Transverse colon (tissue), 4 donors: ENCODE data around the gene ZNF100. TPM values are rescaled to one million over a fixed set of nuclear protein-coding genes. Genes with fewer than 3 reads are reported as not detected.
"Not testable (repeated sequence)": the region's sequence is repeated elsewhere in the genome, so short reads cannot be mapped to it uniquely, and the experiment has no call there.

Source experiments
- DNase-seq: peaks from one replicate; pipeline ENCODE4 v3.0.0-alpha.2; 2019
- H3K27ac ChIP-seq, 4 donors: fragments of 200-600 bp; sonication (generic); 2 replicates each; pipeline ENCODE4 v1.5.1; 2016 to 2018; ENCODE audit warnings: inconsistent platforms in 4 of 4
- H3K27me3 ChIP-seq: fragments of 200-600 bp; sonication (generic); 2 replicates; pipeline ENCODE4 v1.5.1; 2017; ENCODE audit warnings: inconsistent platforms
- H3K36me3 ChIP-seq, 4 donors: fragments of 200-600 bp; sonication (generic); 2 replicates each; pipeline ENCODE4 v1.5.1; 2017 to 2019; ENCODE audit warnings: inconsistent platforms in 4 of 4
- H3K4me1 ChIP-seq, 4 donors: fragments of 200-600 bp; sonication (generic); 2 replicates each; pipeline ENCODE4 v1.5.1; 2017 to 2020; ENCODE audit warnings: inconsistent platforms in 4 of 4
- H3K4me3 ChIP-seq, 4 donors: fragments of 200-600 bp; sonication (generic); 1 replicate in 1 of 4; 2 replicates in 3 of 4; pipeline versions ENCODE4 v1.5.1 to v1.6.1; 2017 to 2019; ENCODE audit warnings: inconsistent platforms in 4 of 4
- H3K9me3 ChIP-seq, 2 donors: fragments of 200-600 bp; sonication (generic); 2 replicates each; pipeline ENCODE4 v1.5.1; 2017 to 2019; ENCODE audit warnings: inconsistent platforms in 2 of 2
- EP300 ChIP-seq: sonication (generic); formaldehyde crosslinking; IDR thresholded peaks from one replicate; pipeline ENCODE4 v1.6.1; 2017; ENCODE audit warnings: antibody characterized with exemption, low read depth
- POLR2A ChIP-seq: fragments of 450-650 bp; IDR thresholded peaks from one replicate; pipeline ENCODE4 v1.6.1; 2016; ENCODE audit warnings: antibody characterized with exemption, mild to moderate bottlenecking, moderate library complexity
- POLR2AphosphoS5 ChIP-seq, 3 donors: sonication (generic); formaldehyde crosslinking; IDR thresholded peaks; one replicate each; pipeline ENCODE4 v1.6.1; 2016; ENCODE audit warnings: antibody characterized with exemption in 3 of 3
- WGBS, 2 donors: methylation state at CpG; one replicate each; pipeline ENCODE4 v1.1.5; 2018; ENCODE audit warnings: low coverage in 1 of 2; 5-methylcytosine and 5-hydroxymethylcytosine counted together
- in situ Hi-C, 4 donors: fragments of 200-750 bp; cut with MboI; loops; one replicate each; pipeline versions ENCODE4 v1.15.0 to v1.15.1; 2017; ENCODE audit warnings: low sequenced_read_pairs in 3 of 4, low pct_ligation_motif_present in 1 of 4, low pct_unique_long_range_greater_than_20kb in 1 of 4
- intact Hi-C: fragments of 100-400 bp; cut with DNase I; formaldehyde crosslinking; loops from one replicate; pipeline ENCODE4 v1.15.1; 2023; ENCODE audit warnings: low total_unique reads
- total RNA-seq, 4 donors: library from RNA; depleted of rRNA; stranded (reverse); fragments of >200 nt; gene quantifications; one replicate each; pipeline ENCODE4 v1.1.0, GENCODE V29; 2016
- TF ChIP-seq, protein P1 (sequence below), 5 experiments: fragments of 200-600 bp in 3 of 5; fragments of 450-650 bp in 2 of 5; sonication (generic) in 3 of 5; IDR thresholded peaks; 1 replicate in 2 of 5; 2 replicates in 3 of 5; pipeline ENCODE4 v1.5.1; 2016 to 2017; ENCODE audit warnings: antibody characterized with exemption in 5 of 5, inconsistent platforms in 3 of 5, mild to moderate bottlenecking in 2 of 5, moderate library complexity in 1 of 5

Gene ZNF100
- total RNA-seq, 4 donors from 2014 or later: 0.75 to 24.1 (median 9.0) TPM

GRCh38 chr19:21786936-21787335, 19.6 kb upstream of the ZNF100 start:
- intact Hi-C loops: no loop called here
- no peak overlapping the region for H3K27ac ChIP-seq
- no peaks in the 10 kb centered on the region for H3K4me1 ChIP-seq
- in situ Hi-C loops: no loop called here
- H3K9me3 ChIP-seq: no peaks in the 10 kb centered on the region
- no peak overlapping the region for H3K4me3 ChIP-seq
- DNase-seq: no peak
- no peaks in the 10 kb centered on the region for H3K36me3 ChIP-seq
- H3K27me3 ChIP-seq: no peaks in the 10 kb centered on the region
- TF ChIP-seq POLR2A (no peak), POLR2AphosphoS5 (IDR thresholded peaks at IDR 0.05) (no peak), EP300 (no peak)
- TF ChIP-seq, protein P1, sequence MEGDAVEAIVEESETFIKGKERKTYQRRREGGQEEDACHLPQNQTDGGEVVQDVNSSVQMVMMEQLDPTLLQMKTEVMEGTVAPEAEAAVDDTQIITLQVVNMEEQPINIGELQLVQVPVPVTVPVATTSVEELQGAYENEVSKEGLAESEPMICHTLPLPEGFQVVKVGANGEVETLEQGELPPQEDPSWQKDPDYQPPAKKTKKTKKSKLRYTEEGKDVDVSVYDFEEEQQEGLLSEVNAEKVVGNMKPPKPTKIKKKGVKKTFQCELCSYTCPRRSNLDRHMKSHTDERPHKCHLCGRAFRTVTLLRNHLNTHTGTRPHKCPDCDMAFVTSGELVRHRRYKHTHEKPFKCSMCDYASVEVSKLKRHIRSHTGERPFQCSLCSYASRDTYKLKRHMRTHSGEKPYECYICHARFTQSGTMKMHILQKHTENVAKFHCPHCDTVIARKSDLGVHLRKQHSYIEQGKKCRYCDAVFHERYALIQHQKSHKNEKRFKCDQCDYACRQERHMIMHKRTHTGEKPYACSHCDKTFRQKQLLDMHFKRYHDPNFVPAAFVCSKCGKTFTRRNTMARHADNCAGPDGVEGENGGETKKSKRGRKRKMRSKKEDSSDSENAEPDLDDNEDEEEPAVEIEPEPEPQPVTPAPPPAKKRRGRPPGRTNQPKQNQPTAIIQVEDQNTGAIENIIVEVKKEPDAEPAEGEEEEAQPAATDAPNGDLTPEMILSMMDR (IDR thresholded peaks at IDR 0.05): no peak
- WGBS, 2 donors: 82 to 86% methylated on average over 1 to 3 of the region's 3 CpGs

DNA sequence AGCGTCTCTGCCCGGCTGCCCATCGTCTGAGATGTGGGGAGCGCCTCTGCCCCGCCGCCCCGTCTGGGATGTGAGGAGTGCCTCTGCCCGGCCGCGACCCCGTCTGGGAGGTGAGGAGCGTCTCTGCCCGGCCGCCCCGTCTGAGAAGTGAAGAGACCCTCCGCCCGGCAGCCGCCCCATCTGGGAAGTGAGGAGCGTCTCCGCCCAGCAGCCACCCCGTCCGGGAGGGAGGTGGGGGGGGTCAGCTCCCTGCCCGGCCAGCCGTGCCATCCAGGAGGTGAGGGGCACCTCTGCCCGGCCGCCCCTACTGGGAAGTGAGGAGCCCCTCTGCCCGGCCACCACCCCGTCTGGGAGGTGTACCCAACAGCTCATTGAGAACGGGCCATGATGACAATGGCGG, 8.4 kb upstream of the ZNF100 start:
- in situ Hi-C loops, DNase-seq, H3K4me3 ChIP-seq, intact Hi-C loops, H3K27me3 ChIP-seq, H3K36me3 ChIP-seq, H3K9me3 ChIP-seq, H3K27ac ChIP-seq, H3K4me1 ChIP-seq: not testable (repeated sequence)
- 95% methylated on average over 24 of the region's 30 CpGs; no CpG with 5 or more reads in 1 of the 2 donors for WGBS, 2 donors

DNA sequence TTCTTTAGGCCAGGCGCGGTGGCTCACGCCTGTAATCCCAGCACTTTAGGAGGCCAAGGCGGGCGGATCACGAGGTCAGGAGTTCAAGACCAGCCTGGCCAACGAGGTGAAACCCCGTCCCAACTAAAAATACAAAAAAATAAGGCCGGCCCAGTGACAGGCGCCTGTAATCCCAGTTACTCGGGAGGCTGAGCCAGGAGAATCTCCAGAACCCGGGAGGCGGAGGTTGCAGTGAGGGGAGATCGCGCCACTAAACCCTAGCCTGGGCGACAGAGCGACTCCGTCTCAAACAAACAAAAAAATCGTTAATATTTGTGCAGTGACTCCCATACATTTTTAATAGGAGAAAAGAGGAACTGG, 694 bp downstream of the ZNF100 start:
- Histone ChIP-seq H3K4me1 (peaks cover 3 to 12% (median 9%) of the 10 kb centered on the region in 4 donors), H3K27ac (peak overlapping the region; percentile 88 to 95 (median 91)), H3K4me3 (peak overlapping the region; percentile 29 to 91 (median 84)), H3K36me3 (peaks cover 0 to 19% (median 0%) of the 10 kb centered on the region in 4 donors)
- H3K27me3 ChIP-seq, in situ Hi-C loops, H3K9me3 ChIP-seq, intact Hi-C loops: not testable (repeated sequence)
- DNase-seq: peak; percentile 9
- 0 to 2% methylated on average over 3 to 19 of the region's 19 CpGs for WGBS, 2 donors

GRCh38 chr19:21765151-21765550, 2.2 kb downstream of the ZNF100 start:
- DNase-seq: no peak
- peaks cover 3 to 12% (median 9%) of the 10 kb centered on the region in 4 donors for H3K4me1 ChIP-seq
- no peaks in the 10 kb centered on the region for H3K27me3 ChIP-seq
- in situ Hi-C loops: no loop called here
- TF ChIP-seq POLR2AphosphoS5 (IDR thresholded peaks at IDR 0.05): no peak
- TF ChIP-seq EP300: no peak
- no peak for TF ChIP-seq POLR2A
- TF ChIP-seq, protein P1 (IDR thresholded peaks at IDR 0.05): no peak
- intact Hi-C loops: no loop called here
- no peak overlapping the region for H3K27ac ChIP-seq
- peaks cover 0 to 28% (median 0%) of the 10 kb centered on the region in 4 donors for H3K36me3 ChIP-seq
- H3K4me3 ChIP-seq: no peak overlapping the region
- no peaks in the 10 kb centered on the region for H3K9me3 ChIP-seq

DNA sequence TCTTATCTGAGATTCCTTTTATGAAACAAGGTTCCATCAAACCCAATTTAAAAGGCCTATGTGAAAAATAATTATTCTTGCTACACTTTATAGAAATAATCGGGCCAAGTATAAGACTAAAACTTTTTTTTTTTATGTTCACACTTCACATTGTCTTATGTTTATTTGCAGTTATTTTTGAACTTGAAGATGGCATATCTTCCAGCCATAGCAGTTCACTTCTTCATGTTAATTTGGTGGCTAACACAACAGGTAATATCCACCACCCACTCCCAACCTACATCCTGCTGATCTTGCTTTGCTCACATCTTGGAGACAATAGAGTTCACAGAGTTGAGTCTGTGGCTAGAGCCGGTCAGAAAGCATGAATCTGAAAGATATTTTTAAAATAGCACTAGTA, 5.8 kb downstream of the ZNF100 start:
- H3K4me3 ChIP-seq, H3K27ac ChIP-seq, H3K9me3 ChIP-seq, H3K4me1 ChIP-seq, DNase-seq, H3K27me3 ChIP-seq, in situ Hi-C loops, intact Hi-C loops: not testable (repeated sequence)
- 0 to 45% methylated on average over 1 to 2 of the region's 2 CpGs for WGBS, 2 donors
- peaks cover 0 to 48% (median 0%) of the 10 kb centered on the region in 4 donors for H3K36me3 ChIP-seq

- in situ Hi-C loops (no loop called here), intact Hi-C loops (no loop called here)
- H3K27me3 ChIP-seq: no peaks in the 10 kb centered on the region
- H3K4me3 ChIP-seq: no peak overlapping the region
- H3K36me3 ChIP-seq: peaks cover 0 to 54% (median 6%) of the 10 kb centered on the region in 4 donors
- TF ChIP-seq, protein P1 (IDR thresholded peaks at IDR 0.05): no peak
- TF ChIP-seq POLR2A (no peak), EP300 (no peak), POLR2AphosphoS5 (IDR thresholded peaks at IDR 0.05) (no peak)
- 71 to 96% methylated on average over 1 to 3 of the region's 3 CpGs for WGBS, 2 donors
- no peak for DNase-seq
- H3K27ac ChIP-seq: no peak overlapping the region
- H3K4me1 ChIP-seq: no peaks in the 10 kb centered on the region
- no peaks in the 10 kb centered on the region for H3K9me3 ChIP-seq
Measured at GRCh38 chr19:21758296-21758695, 9.1 kb downstream of the ZNF100 start.

GRCh38 chr19:21755555-21755954, 11.8 kb downstream of the ZNF100 start:
- H3K27me3 ChIP-seq, intact Hi-C loops, H3K4me1 ChIP-seq, DNase-seq, in situ Hi-C loops, H3K4me3 ChIP-seq, H3K27ac ChIP-seq, H3K9me3 ChIP-seq: not testable (repeated sequence)
- peaks cover 0 to 47% (median 17%) of the 10 kb centered on the region in 4 donors for H3K36me3 ChIP-seq
